IMR-90 (cell line): ENCODE results near the gene NCKAP5.

Source experiments
- BHLHE40 ChIP-seq: fragments of 150-350 bp; IDR thresholded peaks from 2 replicates; pipeline ENCODE4 v1.6.1; 2016; ENCODE audit warnings: mild to moderate bottlenecking, low read depth, low read length
- CEBPB ChIP-seq: IDR thresholded peaks from 2 replicates; pipeline ENCODE4 v1.6.1; 2012; ENCODE audit warnings: low read depth, low read length, improper control_type of control experiment
- FOS ChIP-seq: fragments of 150-350 bp; IDR thresholded peaks from 2 replicates; pipeline ENCODE4 v1.6.1; 2016; ENCODE audit warnings: low read depth, low read length
- MAFK ChIP-seq: IDR thresholded peaks from 2 replicates; pipeline ENCODE4 v1.6.1; 2012; ENCODE audit warnings: low read depth, low read length, improper control_type of control experiment
- MAZ ChIP-seq: IDR thresholded peaks from 2 replicates; pipeline ENCODE4 v1.6.1; 2012; ENCODE audit warnings: low read depth, mild to moderate bottlenecking, low read length, improper control_type of control experiment, moderate library complexity, borderline replicate concordance
- MXI1 ChIP-seq: IDR thresholded peaks from 2 replicates; pipeline ENCODE4 v1.6.1; 2012; ENCODE audit warnings: low read depth, mild to moderate bottlenecking, low read length, moderate library complexity, borderline replicate concordance
- NFE2L2 ChIP-seq: fragments of 150-350 bp; IDR thresholded peaks from 2 replicates; pipeline ENCODE4 v1.6.1; 2016; ENCODE audit warnings: low read depth, mild to moderate bottlenecking, low read length
- POLR2A ChIP-seq: IDR thresholded peaks from 2 replicates; pipeline ENCODE4 v1.6.1; 2012; ENCODE audit warnings: mild to moderate bottlenecking, low read depth, low read length
- RAD21 ChIP-seq: IDR thresholded peaks from 2 replicates; pipeline ENCODE4 v1.6.1; 2012; ENCODE audit warnings: low read length, improper control_type of control experiment
- RCOR1 ChIP-seq: IDR thresholded peaks from 2 replicates; pipeline ENCODE4 v1.6.1; 2012; ENCODE audit warnings: mild to moderate bottlenecking, low read length, improper control_type of control experiment; ENCODE audit not compliant: insufficient replicate concordance
- RFX5 ChIP-seq: IDR thresholded peaks from 2 replicates; pipeline ENCODE4 v1.8.0; 2012; ENCODE audit warnings: low read depth, mild to moderate bottlenecking, low read length, moderate library complexity
- SMC3 ChIP-seq: fragments of 150-350 bp; IDR thresholded peaks from 2 replicates; pipeline ENCODE4 v1.6.1; 2016; ENCODE audit warnings: low read depth, mild to moderate bottlenecking, antibody characterized with exemption, low read length, moderate library complexity
- TF ChIP-seq, protein P1 (sequence below): conservative IDR thresholded peaks from 2 replicates; pipeline ENCODE4 v1.5.1; 2012; ENCODE audit warnings: mild to moderate bottlenecking, low read depth, low read length, improper control_type of control experiment
- TF ChIP-seq, protein P2 (sequence below): fragments of 150-350 bp; IDR thresholded peaks from 2 replicates; pipeline ENCODE4 v1.6.1; 2016; ENCODE audit warnings: low read depth, mild to moderate bottlenecking, low read length, moderate library complexity, borderline replicate concordance

DNA sequence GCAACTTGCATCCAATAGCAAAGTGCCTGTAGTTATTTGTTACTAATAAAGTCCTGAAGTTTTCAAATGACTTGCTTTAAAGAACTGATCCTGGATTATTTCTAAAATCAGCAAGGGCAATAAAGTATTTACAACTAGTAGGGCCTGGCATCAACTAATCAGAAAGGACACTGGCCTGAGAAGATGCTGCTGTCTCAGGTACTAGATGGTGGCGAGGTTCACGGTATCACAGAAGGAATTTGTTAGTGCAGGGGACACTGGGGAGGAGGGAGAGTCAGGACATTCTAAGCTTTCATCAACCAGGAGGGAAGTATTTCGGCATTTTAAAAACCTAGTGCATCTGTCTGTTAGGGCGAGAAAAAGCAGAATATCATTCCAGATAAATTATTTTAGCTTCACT lies 458.1 kb downstream of the NCKAP5 start:
- TF ChIP-seq, protein P1, sequence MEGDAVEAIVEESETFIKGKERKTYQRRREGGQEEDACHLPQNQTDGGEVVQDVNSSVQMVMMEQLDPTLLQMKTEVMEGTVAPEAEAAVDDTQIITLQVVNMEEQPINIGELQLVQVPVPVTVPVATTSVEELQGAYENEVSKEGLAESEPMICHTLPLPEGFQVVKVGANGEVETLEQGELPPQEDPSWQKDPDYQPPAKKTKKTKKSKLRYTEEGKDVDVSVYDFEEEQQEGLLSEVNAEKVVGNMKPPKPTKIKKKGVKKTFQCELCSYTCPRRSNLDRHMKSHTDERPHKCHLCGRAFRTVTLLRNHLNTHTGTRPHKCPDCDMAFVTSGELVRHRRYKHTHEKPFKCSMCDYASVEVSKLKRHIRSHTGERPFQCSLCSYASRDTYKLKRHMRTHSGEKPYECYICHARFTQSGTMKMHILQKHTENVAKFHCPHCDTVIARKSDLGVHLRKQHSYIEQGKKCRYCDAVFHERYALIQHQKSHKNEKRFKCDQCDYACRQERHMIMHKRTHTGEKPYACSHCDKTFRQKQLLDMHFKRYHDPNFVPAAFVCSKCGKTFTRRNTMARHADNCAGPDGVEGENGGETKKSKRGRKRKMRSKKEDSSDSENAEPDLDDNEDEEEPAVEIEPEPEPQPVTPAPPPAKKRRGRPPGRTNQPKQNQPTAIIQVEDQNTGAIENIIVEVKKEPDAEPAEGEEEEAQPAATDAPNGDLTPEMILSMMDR: no peak
- no peak for TF ChIP-seq POLR2A
- no peak for TF ChIP-seq SMC3
- no peak for TF ChIP-seq RAD21
- TF ChIP-seq BHLHE40: no peak
- no peak for TF ChIP-seq NFE2L2
- TF ChIP-seq RCOR1: no peak
- TF ChIP-seq MXI1: no peak
- TF ChIP-seq MAFK: no peak
- TF ChIP-seq RFX5: no peak
- TF ChIP-seq MAZ: no peak
- TF ChIP-seq, protein P2, sequence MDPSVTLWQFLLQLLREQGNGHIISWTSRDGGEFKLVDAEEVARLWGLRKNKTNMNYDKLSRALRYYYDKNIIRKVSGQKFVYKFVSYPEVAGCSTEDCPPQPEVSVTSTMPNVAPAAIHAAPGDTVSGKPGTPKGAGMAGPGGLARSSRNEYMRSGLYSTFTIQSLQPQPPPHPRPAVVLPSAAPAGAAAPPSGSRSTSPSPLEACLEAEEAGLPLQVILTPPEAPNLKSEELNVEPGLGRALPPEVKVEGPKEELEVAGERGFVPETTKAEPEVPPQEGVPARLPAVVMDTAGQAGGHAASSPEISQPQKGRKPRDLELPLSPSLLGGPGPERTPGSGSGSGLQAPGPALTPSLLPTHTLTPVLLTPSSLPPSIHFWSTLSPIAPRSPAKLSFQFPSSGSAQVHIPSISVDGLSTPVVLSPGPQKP: no peak
- TF ChIP-seq CEBPB: no peak
- TF ChIP-seq FOS: no peak
